ENCODE data around the gene NFIB.

The NFIB gene

DNA sequence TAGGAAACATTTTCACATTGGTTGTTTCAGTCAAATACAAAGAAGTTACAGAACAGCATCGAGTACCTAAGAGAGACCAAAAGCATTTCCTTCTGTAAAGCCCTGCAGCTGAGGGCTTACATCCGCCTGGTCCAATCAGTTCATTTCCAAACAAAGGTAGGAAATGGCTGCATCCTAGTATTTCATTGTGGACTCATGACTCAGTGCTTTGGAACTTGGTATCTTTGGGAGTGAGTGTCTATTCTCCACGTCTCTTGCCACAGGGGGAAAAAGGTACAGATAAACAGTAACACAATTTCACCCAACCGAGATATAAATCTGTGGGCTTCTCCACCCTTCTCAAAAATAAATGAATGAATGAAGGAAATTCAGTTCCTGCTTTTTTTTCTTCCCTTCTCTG, 75.4 kb downstream of the NFIB start:
- DNase-seq = no peak

GRCh38 chr9:14238079-14238478, 75.9 kb downstream of the NFIB start:
- no peak for DNase-seq

DNA sequence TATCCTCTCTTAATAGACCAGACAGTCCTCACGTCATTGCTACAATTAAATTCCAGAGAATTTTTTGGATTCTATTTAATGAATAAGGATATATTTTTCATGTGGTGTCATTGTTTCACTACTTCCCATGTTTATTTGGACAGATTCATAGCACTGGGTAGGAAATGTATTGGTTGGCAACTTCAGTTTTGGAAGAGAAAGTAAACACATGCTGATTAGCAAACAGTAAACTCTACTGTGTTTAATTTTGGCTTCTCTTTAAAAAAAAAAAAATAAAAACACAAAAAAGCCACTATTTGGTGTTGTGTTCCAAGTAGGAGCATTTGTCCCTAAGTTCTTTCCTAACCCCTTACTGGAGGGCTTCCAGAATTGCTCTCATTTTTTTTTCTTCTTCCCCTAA, 77.3 kb downstream of the NFIB start:
- DNase-seq = no peak

DNA sequence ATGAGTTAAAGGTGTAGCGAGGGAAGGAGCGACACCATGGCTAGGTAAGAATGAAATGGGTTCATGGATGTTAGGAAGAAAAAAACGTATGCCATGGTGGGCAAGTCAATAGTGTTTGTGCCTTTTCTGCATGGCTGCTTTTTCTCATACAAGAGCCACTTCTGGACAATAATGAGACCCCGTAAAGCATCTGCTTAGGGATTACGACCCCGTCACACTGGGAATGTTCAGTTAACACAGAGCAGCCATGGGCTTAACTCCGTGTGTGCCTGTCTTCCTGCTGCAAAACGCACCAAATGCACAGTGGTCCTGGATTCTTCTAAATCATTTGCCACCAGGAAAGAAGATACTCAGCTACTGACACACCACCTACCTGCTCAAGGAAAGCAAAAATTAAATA, 81.8 kb downstream of the NFIB start:
- DNase-seq = no peak

DNA sequence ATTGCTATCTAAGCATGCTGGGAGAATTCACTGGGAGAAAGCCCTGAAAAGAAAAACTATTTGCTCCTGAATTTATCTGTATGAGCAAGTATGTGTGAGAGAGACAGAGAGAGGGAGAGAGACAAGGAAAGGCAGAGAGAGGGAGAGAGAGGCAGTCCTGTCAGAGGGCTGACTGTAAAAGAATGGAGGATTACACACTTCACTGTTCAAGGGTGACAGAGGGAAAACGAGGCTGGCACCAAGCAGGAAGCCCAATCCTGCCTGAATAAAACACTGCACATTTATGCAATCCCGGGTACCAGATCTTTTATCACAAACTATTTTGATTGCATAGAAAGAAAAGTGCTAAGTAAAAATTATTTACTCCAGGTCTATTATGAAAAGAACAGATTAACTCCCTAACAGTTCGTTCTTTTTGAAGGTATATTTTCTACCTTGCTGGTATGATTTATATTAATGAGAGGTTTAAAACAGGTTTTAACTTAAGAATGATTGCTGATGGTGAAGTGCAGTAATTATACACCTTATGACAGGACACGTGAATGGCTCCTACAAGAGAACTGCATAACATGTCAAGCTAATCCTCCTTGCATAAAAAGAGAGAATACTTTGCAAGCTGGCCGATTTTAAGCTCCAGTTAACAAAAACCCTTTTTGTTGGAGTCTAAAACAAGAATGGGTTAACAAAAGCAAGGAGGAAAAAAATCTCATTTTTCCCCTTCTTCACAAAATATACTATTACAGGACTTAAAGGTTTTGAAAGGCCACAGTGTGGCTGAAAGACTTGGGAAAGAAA, 82.5 kb downstream of the NFIB start:
- no peak for DNase-seq

DNA sequence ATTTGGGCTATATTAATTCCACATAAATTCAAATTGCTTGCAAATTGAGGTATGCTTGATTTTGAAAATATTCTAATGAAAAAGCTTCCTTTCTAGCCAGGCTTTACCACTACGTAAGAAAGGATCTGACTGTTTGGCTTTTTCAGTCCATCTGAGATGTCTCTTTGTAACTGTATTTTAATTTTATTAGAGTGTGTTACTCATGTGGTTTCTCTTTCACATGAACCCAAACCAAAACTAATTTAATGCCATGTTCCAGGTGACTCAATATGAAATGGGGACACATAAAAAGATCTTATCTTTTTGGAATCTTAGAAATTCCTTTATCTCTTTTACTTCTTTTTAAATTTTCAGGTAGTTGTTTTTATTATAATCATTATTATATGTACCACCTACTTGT, 85.3 kb downstream of the NFIB start:
- no peak for DNase-seq

DNA sequence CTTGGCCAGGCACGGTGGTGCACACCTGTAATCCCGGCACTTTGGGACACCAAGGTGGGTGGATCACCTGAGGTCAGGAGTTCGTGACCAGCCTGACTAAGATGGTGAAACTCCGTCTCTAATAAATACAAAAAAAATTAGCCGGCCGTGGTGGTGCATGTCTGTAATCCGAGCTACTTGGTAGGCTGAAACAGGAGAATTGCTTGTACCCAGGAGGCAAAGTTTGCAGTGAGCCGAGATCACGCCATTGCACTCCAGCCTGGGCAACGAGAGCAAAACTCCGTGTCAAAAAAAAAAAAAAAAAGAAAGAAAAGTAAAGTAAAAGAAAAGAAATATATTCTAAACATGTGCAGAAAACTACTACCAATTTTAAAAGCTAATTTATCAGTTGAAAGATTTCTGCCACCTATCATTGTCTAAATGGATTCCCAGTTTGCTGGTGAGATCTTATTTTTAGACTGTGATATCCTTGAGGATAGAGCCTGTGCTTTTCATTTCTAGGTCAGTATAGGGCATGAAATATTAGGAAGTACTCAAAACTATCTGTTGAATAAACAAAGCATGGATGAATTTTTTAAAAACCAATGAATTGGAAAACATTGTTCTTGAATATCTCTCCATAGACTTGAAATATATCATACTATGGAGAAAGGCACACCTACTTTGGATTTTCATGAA, 86.9 kb downstream of the NFIB start:
- no peak for DNase-seq

- DNase-seq = no peak
Observed at GRCh38 chr9:14223081-14223480, 90.9 kb downstream of the NFIB start.

GRCh38 chr9:14222149-14222835, 91.6 kb downstream of the NFIB start:
- DNase-seq = no peak

GRCh38 chr9:14221558-14221957, 92.4 kb downstream of the NFIB start:
- DNase-seq = no peak

DNA sequence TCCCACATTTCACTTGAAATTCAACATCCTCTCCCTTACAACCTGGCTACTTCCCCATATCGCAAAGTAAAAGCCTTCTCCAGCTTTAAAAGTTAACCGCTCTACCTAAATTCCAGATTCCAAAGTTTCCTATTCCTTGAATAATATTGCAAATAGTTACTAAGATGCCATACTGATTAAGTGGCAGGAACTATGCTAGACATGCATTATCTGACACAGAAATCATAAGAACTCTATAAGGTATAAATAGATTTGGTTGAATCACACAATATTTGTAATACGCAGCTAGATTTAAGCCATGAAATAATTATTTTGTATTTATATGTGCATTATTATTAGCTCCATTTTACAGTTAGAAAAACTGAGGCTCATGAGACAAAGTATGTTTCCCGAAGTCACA, 92.8 kb downstream of the NFIB start:
- no peak for DNase-seq

DNA sequence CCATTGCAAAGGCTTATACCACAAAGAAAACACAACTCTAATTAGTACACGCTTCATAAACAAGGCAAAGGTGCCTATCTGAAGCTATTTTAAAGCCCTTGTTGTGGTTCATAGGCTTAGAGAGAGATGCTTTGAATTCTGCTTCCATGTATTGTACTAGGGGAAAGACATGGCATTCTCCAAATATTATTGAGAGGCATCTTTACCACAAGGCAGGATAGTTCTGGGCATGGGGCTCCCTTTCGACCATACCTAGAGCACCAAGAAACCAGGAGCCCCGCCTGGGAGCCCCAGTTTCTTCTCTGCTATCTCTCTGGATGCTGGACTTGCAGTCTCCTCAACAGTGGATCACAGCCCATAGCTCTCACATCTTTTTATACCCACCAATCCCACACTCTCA, 93.7 kb downstream of the NFIB start:
- DNase-seq = no peak

- DNase-seq = no peak
Observed at GRCh38 chr9:14219850-14220249, 94.1 kb downstream of the NFIB start.

GRCh38 chr9:14218253-14218652, 95.7 kb downstream of the NFIB start:
- DNase-seq = no peak

- DNase-seq = no peak
Observed at GRCh38 chr9:14216612-14217194, 97.2 kb downstream of the NFIB start.

- no peak for DNase-seq
Observed at GRCh38 chr9:14215614-14216013, 98.3 kb downstream of the NFIB start.

DNA sequence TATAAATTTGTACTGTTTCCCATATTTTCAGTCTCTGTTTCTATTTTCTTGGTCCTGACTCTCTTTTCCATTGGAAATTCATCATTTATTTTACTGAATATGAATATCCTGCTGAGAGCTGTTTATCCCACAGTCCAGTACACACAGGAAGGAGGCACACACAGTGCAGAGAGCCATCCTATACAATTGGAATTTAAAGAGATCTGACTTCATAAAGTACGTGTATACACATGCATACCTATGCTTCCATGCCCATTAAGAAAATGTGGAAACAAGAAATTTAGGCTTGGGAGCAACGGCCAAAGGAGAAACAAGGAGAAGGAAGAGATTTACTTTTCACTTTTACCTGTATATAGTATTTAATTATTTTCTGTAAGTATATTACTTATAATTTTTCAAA, 99.2 kb downstream of the NFIB start:
- no peak for DNase-seq

DNA sequence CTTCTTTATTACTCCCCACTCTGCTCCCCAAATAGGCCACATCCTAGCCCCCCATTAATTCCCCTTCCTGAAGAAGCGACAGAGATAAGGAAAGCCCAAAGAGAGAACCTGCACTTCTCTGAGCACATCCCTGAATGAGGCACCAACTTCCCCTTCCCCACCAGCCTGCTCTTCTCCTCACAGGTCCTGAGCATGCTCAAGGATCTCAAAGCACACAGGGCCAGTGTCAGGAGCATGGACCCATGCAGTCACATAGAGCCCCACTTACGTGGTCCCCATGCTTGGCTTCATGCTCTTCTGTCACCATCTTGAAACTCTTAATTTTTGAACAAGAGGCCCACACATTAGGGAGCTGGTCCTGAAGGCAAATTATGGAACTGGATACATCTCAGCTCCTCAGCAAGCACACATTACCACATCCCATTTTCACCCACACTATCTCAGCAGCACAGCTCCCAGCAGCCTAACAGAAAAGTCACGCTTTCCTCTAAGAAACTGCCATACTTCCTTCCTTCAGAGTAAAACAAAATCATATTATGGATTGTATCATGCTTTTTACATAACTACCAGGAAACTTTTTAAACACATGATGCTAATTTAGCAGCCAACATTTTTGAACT, 99.8 kb downstream of the NFIB start:
- no peak for DNase-seq

DNA sequence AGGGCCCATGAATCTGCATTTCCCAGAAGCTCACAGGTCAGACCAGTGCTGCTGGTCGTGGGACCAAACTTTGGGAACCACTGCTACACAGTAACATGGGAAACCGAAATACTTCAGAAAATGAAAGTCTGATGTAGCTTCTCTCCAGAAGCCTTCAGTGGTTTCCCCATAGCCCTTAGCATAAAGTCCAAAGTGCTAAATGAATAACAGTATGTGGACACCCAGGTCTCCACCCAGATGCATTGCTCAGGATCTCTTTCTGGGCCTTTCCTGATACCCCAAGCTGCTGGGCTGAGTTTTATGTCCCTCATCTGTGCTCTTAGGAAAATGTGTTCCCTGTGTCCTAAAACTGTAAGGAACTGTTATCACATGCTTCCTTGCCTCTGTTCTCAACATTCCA, 100.4 kb downstream of the NFIB start:
- DNase-seq = no peak

- no peak for DNase-seq
Observed at GRCh38 chr9:14212697-14213420, 101.1 kb downstream of the NFIB start.

- DNase-seq = no peak
Observed at GRCh38 chr9:14212077-14212476, 101.9 kb downstream of the NFIB start.

DNA sequence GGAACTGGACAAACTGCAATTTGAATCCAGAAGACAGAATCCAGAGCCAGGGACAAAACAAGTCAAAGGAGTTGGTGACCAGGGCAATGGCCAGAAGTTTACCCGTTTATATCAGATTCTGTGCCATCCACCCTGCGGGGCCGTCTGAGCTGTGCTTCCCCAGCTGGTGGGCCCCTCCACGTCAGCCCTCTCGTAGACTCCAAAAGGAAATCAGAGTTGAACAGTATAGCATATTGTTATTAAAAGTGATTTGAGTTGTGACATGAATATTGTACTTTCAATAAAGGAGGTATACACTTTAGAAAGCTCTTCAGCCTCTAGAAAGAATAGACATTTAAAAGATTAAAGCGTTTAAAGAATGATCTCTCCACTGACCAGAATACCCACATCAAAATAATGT, 102.4 kb downstream of the NFIB start:
- DNase-seq = no peak

DNA sequence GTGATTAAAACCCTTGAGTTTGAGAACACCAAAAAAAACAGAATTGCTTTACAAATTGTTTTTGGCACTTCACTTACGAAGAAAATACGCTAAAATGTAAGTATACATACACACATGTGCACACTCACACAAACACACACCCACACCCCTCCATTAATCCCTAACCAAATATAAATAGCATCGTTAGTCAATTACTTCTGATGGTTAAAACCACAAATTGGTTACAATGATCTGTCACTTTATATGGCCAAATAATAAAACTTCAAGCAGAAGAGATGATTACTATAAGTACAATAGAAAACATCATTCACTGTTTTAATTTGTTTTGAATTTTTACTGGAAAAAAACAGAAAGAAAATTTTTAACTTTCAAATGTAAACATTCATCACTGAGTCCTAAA, 103.5 kb downstream of the NFIB start:
- DNase-seq = no peak

Measured in stimulated activated naive CD4-positive, alpha-beta T cell treated with Interleukin-2 at 50 U/mL for 16 hours (primary cell).